Type B pancreatic cell (in vitro differentiated cells): Measurements from ENCODE around the gene FXYD5. TPM values are rescaled to one million over a fixed set of nuclear protein-coding genes. Genes with fewer than 3 reads are reported as not detected.

Source experiments
- DNase-seq: peaks from one replicate; pipeline ENCODE4 v3.0.0; 2021; ENCODE audit warnings: mixed read lengths; ENCODE audit not compliant: unreplicated experiment; ENCODE audit errors: extremely low spot score
- H3K27ac Mint-ChIP-seq: 2 replicates; pipeline ENCODE4 v1.8.0; 2021; ENCODE audit warnings: mild to moderate bottlenecking, mixed read lengths
- H3K27me3 Mint-ChIP-seq: 2 replicates; pipeline ENCODE4 v1.8.0; 2021; ENCODE audit warnings: mixed read lengths
- H3K36me3 Mint-ChIP-seq: 2 replicates; pipeline ENCODE4 v1.8.0; 2021; ENCODE audit warnings: mixed read lengths
- H3K4me1 Mint-ChIP-seq: one replicate; pipeline ENCODE4 v1.8.0; 2021; ENCODE audit warnings: mixed read lengths; ENCODE audit not compliant: unreplicated experiment
- H3K4me3 Mint-ChIP-seq: 2 replicates; pipeline ENCODE4 v1.8.0; 2021; ENCODE audit warnings: mild to moderate bottlenecking, mixed read lengths
- H3K9me3 Mint-ChIP-seq: 2 replicates; pipeline ENCODE4 v1.8.0; 2021; ENCODE audit warnings: mixed read lengths
- CTCF ChIP-seq: fragments of 200-600 bp; sonication (generic); conservative IDR thresholded peaks from 2 replicates; pipeline ENCODE4 v1.5.0; 2021; ENCODE audit warnings: antibody characterized with exemption, mild to moderate bottlenecking
- total RNA-seq: library from RNA; stranded (reverse); gene quantifications from 2 replicates; pipeline ENCODE4 v1.2.1, GENCODE V29; 2021; ENCODE audit warnings: low replicate concordance

The FXYD5 gene
- total RNA-seq, 1 donor from 2014 or later: 24.2 TPM

DNA sequence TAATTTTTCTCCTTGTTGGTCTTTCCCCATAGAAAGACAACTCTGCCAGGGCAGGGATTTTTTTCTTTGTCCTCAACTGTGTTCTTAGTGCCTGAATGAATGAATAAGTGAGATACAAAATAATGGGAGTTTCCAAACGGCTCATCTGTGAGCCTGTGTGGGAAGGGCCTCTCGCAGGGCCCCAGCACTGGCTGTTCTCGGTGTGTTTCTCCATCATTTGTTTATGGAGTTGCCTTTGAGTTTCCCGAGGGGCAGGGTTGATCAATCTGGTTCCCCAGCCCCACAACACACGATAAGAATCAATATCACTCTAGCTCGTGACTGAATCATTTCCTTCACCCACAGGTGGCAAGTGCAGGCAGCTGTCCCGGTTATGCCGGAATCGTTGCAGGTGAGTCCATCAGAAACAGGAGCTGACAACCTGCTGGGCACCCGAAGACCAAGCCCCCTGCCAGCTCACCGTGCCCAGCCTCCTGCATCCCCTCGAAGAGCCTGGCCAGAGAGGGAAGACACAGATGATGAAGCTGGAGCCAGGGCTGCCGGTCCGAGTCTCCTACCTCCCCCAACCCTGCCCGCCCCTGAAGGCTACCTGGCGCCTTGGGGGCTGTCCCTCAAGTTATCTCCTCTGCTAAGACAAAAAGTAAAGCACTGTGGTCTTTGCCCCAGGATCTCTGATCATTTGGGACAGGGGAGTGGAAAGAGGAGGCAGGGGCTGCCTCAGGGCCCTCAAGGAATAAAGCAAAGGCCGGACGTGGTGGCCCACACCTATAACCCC, 14.9 kb downstream of the FXYD5 start:
- Mint-ChIP-seq H3K9me3 (peaks cover 7% of the 10 kb centered on the region), H3K4me1 (peaks cover 6% of the 10 kb centered on the region), H3K27me3 (no peaks in the 10 kb centered on the region), H3K4me3 (no peak overlapping the region), H3K36me3 (peaks cover 7% of the 10 kb centered on the region), H3K27ac (no peak overlapping the region)
- no peak for DNase-seq
- TF ChIP-seq CTCF: no peak

DNA sequence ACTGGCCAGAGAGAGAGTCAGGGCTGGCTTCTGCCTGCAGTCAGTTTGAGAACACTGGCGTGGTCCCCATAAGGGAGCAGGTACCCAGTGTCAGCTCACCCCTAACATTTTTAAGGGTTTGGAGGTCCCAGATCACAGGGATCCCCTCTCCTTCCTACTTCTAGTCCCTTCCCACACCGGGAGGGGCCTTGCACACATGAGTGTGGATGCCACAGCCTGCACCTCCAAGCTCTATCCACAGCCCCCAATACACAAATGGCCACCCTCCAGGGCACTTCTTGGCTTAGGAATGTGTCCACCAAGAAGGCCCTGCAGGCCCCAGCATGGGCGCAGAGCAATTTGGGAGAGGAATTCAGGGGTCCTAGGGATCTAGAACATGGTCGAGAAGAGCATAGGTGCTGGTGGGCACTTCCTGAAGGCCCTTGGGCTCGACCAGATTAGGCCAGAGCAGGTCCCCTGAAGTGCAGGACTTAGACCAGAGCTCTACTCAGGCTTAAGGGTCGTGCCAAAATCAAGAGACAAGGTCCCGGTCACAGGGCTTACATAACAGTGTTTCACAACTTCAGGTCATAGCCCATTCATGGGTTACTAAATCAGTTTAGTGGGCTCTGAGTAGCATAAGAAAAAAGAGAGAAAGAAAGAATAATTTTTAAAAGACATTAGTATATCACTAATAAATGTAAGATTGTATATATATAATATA, 16.0 kb downstream of the FXYD5 start:
- no peak for DNase-seq
- Mint-ChIP-seq H3K36me3 (peaks cover 5% of the 10 kb centered on the region), H3K27me3 (no peaks in the 10 kb centered on the region), H3K4me3 (no peak overlapping the region), H3K27ac (no peak overlapping the region), H3K4me1 (peaks cover 6% of the 10 kb centered on the region), H3K9me3 (peaks cover 5% of the 10 kb centered on the region)
- no peak for TF ChIP-seq CTCF

DNA sequence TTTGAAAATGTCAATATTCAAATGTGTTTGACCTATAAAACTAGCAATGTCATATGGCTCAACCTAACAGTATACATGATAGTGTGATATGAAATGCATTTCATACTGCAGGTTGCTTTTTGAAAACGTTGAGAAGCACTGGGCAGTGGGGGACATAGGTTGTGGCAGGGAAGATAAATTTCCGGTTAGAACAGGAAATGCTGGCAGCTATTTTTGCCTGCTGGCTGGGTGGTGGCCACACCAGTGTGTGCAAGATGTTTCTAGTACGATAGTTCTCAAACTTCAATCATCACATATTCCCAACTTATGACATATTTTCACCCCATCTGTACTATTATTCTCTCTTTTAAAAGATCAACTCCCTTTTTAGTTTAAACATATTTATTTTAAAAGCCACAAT, 17.2 kb downstream of the FXYD5 start:
- no peak for DNase-seq
- Mint-ChIP-seq H3K27ac (no peak overlapping the region), H3K27me3 (no peaks in the 10 kb centered on the region), H3K9me3 (no peaks in the 10 kb centered on the region), H3K4me3 (no peak overlapping the region), H3K4me1 (peaks cover 10% of the 10 kb centered on the region), H3K36me3 (peaks cover 1% of the 10 kb centered on the region)
- no peak for TF ChIP-seq CTCF

GRCh38 chr19:35174226-35174625, 19.7 kb downstream of the FXYD5 start:
- Mint-ChIP-seq H3K27ac (no peak overlapping the region), H3K36me3 (no peaks in the 10 kb centered on the region), H3K9me3 (peaks cover 4% of the 10 kb centered on the region), H3K27me3 (peaks cover 4% of the 10 kb centered on the region), H3K4me3 (no peak overlapping the region), H3K4me1 (peaks cover 5% of the 10 kb centered on the region)
- no peak for DNase-seq
- TF ChIP-seq CTCF: no peak

DNA sequence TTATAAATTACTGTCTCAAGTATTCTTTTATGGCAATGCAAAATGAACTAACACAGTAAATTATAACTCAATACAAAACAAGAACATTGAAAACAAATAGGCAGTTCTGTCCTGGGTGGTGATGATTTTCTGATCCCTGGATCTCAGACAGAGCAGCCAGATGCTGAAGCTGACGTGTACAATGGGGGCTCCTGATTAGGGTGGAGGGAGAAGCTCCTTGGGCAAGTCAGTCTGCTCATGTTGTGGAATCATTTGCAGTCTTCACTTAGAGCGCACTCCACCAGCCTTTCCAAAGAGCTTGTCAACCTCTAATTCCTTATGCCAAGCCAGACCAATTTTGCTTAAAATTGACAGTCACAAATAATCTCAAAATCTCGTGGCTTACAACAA, 21.6 kb downstream of the FXYD5 start:
- H3K9me3 Mint-ChIP-seq: peaks cover 4% of the 10 kb centered on the region
- no peaks in the 10 kb centered on the region for H3K36me3 Mint-ChIP-seq
- no peak overlapping the region for H3K27ac Mint-ChIP-seq
- H3K27me3 Mint-ChIP-seq: peaks cover 5% of the 10 kb centered on the region
- DNase-seq: no peak
- H3K4me3 Mint-ChIP-seq: no peak overlapping the region
- H3K4me1 Mint-ChIP-seq: peaks cover 5% of the 10 kb centered on the region
- TF ChIP-seq CTCF: no peak
